Measurements from ENCODE around the gene E2F1.
A peak's percentile ranks its signal among the peaks of the same experiment; 100 is the strongest.

E2F1 gene

DNA sequence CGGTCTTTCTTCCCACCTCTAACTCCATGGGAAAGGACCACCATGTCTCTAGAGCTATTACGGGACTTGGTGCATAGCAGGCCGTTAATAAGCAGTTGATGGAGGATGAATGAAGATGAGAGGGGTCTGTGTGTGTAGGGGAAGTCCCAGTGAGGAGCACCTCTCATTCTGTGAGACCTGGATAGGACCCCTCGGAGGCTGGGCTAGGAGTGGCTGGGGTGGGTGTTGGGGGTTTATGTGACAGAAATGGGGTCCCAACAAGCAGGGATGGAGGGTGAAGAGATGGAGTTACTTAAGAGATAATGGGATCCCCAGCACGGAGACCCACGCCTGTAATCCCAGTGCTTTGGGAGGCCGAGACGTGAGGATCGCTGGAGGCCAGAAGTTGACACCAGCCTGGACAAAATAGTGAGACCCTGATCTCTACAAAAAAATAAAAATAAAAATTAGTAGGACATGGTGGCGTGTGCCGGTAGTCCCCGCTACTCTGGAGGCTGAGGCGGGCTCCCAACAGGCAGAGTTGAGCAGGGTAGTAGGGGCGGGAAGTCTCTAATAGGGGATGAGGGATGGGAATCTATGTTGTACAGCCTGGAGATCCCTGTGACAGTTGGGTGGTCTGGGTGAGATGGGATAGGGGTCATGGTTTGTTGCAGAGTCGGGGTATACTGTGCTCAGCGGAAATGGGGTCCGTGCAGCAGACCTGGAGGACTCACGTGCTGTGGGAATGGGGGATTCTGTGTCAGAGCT is 44.9 kb upstream of the E2F1 start:
- Histone ChIP-seq H3K27ac (peak overlapping the region; percentile 12), H3K27me3 (ENCODE audit: insufficient read depth, low read depth, severe bottlenecking) (no peaks in the 10 kb centered on the region), H3K4me3 (ENCODE audit: low read depth, low read length) (0 out of 2 replicates have a peak overlapping the region, but pooled peaks have one; percentile 15), H3K36me3 (no peaks in the 10 kb centered on the region), H3K9me3 (ENCODE audit: severe bottlenecking) (peaks cover 1% of the 10 kb centered on the region)
- TF ChIP-seq, protein P1, sequence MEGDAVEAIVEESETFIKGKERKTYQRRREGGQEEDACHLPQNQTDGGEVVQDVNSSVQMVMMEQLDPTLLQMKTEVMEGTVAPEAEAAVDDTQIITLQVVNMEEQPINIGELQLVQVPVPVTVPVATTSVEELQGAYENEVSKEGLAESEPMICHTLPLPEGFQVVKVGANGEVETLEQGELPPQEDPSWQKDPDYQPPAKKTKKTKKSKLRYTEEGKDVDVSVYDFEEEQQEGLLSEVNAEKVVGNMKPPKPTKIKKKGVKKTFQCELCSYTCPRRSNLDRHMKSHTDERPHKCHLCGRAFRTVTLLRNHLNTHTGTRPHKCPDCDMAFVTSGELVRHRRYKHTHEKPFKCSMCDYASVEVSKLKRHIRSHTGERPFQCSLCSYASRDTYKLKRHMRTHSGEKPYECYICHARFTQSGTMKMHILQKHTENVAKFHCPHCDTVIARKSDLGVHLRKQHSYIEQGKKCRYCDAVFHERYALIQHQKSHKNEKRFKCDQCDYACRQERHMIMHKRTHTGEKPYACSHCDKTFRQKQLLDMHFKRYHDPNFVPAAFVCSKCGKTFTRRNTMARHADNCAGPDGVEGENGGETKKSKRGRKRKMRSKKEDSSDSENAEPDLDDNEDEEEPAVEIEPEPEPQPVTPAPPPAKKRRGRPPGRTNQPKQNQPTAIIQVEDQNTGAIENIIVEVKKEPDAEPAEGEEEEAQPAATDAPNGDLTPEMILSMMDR (IDR thresholded peaks at IDR 0.05; ENCODE audit: low read depth, low read length), result no peak
- no peak for DNase-seq

DNA sequence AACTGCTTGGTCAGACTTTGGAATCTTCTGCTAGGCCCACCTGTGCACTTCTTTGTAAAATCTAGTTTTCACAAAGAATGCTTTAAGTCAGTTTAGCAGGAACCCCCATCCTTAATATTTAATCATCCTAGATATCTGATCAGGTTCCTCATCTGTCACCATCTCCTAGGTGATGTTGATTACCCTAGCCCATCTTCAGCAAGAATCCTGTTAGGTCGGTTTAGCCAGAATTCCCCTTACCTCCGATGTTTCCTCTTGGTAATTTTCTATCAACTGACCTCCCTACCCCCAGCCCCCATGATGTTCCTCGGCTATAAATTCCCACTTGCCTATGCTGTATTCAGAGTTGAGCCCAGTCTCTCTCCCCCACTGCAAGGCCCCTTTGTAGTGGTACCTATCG is 42.9 kb upstream of the E2F1 start:
- no peak overlapping the region for H3K4me3 ChIP-seq (ENCODE audit: low read depth, low read length)
- H3K27ac ChIP-seq, result no peak overlapping the region
- no peaks in the 10 kb centered on the region for H3K9me3 ChIP-seq (ENCODE audit: severe bottlenecking)
- no peaks in the 10 kb centered on the region for H3K36me3 ChIP-seq
- H3K27me3 ChIP-seq (ENCODE audit: insufficient read depth, low read depth, severe bottlenecking), result no peaks in the 10 kb centered on the region
- no peak for DNase-seq
- TF ChIP-seq, protein P1 (IDR thresholded peaks at IDR 0.05; ENCODE audit: low read depth, low read length), result no peak

DNA sequence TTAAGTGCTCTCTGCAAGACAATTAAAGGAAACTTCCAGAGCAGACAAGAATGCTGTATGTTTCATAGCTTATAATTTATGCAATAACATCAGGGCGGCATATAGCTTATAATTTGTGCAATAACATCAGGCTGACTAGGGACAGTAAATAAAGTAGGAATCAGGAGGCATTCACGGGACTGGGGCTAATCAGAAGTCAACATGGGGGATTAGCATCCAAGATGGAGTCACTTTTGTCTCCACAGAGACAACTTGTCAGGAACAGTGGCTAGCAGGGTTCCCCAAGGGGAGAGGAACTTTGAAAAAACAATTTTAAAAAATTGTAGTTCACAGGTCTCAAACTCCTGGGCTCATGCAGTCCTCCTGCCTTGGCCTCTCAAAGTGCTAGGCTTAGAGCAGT is 42.3 kb upstream of the E2F1 start:
- Histone ChIP-seq H3K36me3 (no peaks in the 10 kb centered on the region), H3K27ac (no peak overlapping the region), H3K9me3 (ENCODE audit: severe bottlenecking) (no peaks in the 10 kb centered on the region), H3K4me3 (ENCODE audit: low read depth, low read length) (no peak overlapping the region), H3K27me3 (ENCODE audit: insufficient read depth, low read depth, severe bottlenecking) (no peaks in the 10 kb centered on the region)
- TF ChIP-seq, protein P1 (IDR thresholded peaks at IDR 0.05; ENCODE audit: low read depth, low read length), result no peak
- DNase-seq, result no peak

DNA sequence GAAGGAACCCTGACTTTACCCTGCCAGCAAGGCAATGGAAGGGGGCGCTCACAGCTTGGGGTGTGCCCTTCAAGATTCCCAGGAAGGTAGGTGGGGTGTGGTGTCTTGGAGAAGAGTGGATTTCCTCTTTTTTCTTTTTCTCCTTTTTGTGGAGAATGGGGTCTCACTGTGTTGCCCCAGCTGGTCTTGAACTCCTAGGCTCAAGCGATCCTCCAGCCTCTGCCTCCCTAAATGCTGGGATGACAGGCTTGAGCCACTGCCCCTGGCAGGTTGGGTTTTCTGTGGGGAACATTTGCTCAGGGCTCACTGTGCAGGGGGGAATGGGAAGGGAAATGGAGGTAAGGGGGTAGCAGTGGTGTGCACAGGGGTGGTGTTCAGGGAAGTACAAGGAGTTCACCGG is 41.6 kb upstream of the E2F1 start:
- no peak for DNase-seq
- no peaks in the 10 kb centered on the region for H3K9me3 ChIP-seq (ENCODE audit: severe bottlenecking)
- no peak overlapping the region for H3K27ac ChIP-seq
- no peak overlapping the region for H3K4me3 ChIP-seq (ENCODE audit: low read depth, low read length)
- H3K27me3 ChIP-seq (ENCODE audit: insufficient read depth, low read depth, severe bottlenecking), result no peaks in the 10 kb centered on the region
- TF ChIP-seq, protein P1 (IDR thresholded peaks at IDR 0.05; ENCODE audit: low read depth, low read length), result no peak
- no peaks in the 10 kb centered on the region for H3K36me3 ChIP-seq

DNA sequence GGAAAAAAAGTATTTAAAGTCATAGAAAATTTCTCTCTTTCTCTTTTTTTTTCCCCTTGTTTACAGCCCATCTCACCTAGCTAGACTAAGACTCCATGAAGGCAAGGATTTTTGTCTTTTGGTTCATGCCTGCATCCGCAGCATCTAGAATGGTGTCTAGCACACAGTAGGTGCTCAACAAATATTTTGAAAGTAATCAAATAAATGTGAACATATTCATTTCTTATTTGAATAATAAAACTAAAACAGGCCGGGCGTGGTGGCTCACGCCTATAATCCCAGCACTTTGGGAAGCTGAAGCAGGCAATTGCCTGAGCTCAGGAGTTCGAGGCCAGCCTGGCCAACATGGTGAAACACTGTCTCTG is 40.9 kb upstream of the E2F1 start:
- no peaks in the 10 kb centered on the region for H3K27me3 ChIP-seq (ENCODE audit: insufficient read depth, low read depth, severe bottlenecking)
- no peak for DNase-seq
- no peak overlapping the region for H3K4me3 ChIP-seq (ENCODE audit: low read depth, low read length)
- H3K36me3 ChIP-seq, result no peaks in the 10 kb centered on the region
- H3K27ac ChIP-seq, result no peak overlapping the region
- TF ChIP-seq, protein P1 (IDR thresholded peaks at IDR 0.05; ENCODE audit: low read depth, low read length), result no peak
- no peaks in the 10 kb centered on the region for H3K9me3 ChIP-seq (ENCODE audit: severe bottlenecking)
